GM23248 (cell line): Measurements from ENCODE around the gene RFTN1.

ENCODE experiments used
- EZH2 ChIP-seq: fragments of 200-600 bp; sonication (generic); IDR thresholded peaks from 2 replicates; pipeline ENCODE4 v1.6.1; 2018; ENCODE audit warnings: antibody characterized with exemption, mild to moderate bottlenecking; ENCODE audit not compliant: insufficient read depth, poor library complexity, severe bottlenecking
- EZH2phosphoT487 ChIP-seq: fragments of 200-600 bp; sonication (generic); IDR thresholded peaks from 2 replicates; pipeline ENCODE4 v1.6.1; 2018; ENCODE audit warnings: antibody characterized with exemption, moderate library complexity, mild to moderate bottlenecking, low read depth; ENCODE audit not compliant: insufficient read depth

DNA sequence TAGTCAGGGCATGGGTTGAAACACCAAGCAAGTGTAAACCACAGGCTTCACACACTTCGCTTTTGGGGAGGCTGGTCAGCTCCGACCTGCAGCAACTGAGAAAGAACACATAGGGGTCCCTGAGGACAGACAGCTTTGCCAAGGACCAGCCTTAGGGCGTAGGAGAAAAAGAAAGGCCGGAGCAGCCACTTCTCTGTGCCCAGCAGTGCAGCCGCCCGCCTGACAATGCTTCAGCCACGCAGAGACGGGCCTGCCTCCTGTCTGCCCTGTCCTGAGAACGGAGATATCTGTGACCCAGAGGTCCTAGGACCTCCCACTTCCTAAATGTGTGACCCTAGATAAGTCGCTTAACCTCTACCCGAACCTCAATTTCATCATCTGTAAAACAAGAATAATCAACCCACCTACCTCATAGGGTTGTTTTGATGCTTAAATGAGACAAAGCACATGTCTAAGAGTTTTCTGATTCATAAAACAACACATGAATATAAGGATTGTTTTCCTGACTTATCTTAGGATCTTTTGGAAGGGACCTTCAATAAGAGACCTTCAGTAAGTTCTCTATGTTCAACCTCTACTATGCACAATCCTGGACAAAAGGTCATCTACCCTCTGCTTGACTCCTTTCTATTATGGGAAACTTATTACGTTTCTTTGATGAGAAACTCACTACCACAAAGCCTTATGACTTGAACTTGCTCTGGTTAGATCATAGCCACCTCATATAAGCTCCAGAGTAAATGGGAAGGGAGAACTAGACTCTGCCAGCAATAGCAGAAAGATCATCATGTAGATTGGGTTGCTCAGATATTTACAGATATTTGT lies 32.9 kb upstream of the RFTN1 start:
- TF ChIP-seq EZH2phosphoT487 (no peak), EZH2 (no peak)
